ENCODE results near the gene PHF14.
A peak's percentile ranks its signal among the peaks of the same experiment; 100 is the strongest.
"Not testable (repeated sequence)": the region's sequence is repeated elsewhere in the genome, so short reads cannot be mapped to it uniquely, and the experiment has no call there.

PHF14 gene

GRCh38 chr7:10973061-10973941 lies at the start of gene PHF14:
PHF14 (plus strand) TSS chr7:10973872; CDS start chr7:10974324, 452 bp downstream.
- peak within 1 kb of the TSS; percentile 79 for H3K4me3 ChIP-seq (ENCODE audit: low read length)
- peak; percentile 98 for DNase-seq (ENCODE audit: low read depth)
- TF ChIP-seq CTCF (IDR thresholded peaks at IDR 0.05; ENCODE audit: insufficient read depth, low read depth, low read length, missing control alignments), result no peak

DNA sequence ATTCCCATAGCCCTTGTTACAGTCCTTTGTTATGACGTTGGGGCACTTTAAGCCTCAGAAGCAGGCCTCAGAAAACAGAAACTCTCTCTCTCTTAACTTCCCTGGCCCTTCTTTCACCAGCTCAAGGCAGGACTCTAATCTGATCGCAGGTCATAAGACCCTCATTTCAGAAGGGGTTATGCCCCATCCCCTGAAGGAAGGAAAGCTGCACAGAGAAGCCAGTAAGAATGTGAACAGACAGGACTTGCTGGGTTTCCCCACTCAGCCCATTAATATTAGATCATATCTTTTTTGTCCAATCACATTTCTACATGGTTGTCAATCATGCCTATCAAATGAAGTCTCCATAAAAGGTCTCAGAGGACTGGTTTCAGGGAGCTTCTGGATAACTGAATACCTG lies 49.3 kb upstream of the PHF14 start:
- DNase-seq (ENCODE audit: low read depth), result peak; percentile 13
- TF ChIP-seq CTCF (IDR thresholded peaks at IDR 0.05; ENCODE audit: insufficient read depth, low read depth, low read length, missing control alignments), result no peak

GRCh38 chr7:10928203-10928602 lies 45.5 kb upstream of the PHF14 start:
- not testable (repeated sequence) for H3K4me3 ChIP-seq (ENCODE audit: low read length); DNase-seq (ENCODE audit: low read depth)

More for the DNA sequence above, 49.3 kb upstream of the PHF14 start:
- no peak overlapping the region for H3K4me3 ChIP-seq (ENCODE audit: low read length)

DNA sequence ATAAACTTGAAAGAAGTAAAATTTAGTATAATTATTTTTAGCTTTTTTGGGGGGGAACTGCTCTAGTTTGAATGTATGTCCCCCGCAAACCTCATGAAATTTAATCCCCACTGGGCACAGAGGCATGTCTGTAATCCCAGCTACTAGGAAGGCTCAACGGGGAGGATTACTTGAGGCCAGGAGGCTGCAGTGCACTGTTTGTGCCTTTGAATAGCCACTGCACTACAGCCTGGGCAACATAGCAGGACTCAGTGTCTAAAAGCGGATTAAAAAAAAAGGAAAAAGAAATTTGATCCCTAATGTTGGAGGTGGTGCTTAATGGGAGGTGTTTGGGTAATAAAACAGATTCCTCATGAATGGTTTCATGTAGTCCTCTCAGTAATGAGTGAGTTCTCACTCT lies 43.1 kb upstream of the PHF14 start:
- no peak overlapping the region for H3K4me3 ChIP-seq (ENCODE audit: low read length)
- no peak for DNase-seq (ENCODE audit: low read depth)
- TF ChIP-seq CTCF (IDR thresholded peaks at IDR 0.05; ENCODE audit: insufficient read depth, low read depth, low read length, missing control alignments), result no peak

DNA sequence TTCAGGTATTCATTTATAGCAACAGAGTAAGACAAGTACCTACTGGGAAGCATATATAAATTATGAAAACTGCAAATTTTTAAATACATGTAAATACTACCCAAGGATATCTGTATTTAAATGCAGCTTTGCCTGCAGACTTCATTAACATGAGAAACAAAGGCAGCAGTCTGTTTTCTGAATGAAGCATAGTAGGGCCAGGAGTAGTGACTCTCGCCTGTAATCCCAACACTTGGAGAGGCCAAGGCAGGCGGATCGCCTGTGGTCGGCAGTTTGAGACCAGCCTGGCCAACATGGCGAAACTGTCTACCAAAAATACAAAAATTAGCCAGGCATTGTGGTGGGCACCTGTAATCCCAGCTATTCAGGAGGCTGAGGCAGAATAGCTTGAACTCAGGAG lies 42.5 kb upstream of the PHF14 start:
- no peak for TF ChIP-seq CTCF (IDR thresholded peaks at IDR 0.05; ENCODE audit: insufficient read depth, low read depth, low read length, missing control alignments)
- no peak for DNase-seq (ENCODE audit: low read depth)
- no peak overlapping the region for H3K4me3 ChIP-seq (ENCODE audit: low read length)

GRCh38 chr7:10934292-10934691 lies 39.4 kb upstream of the PHF14 start:
- no peak for TF ChIP-seq CTCF (IDR thresholded peaks at IDR 0.05; ENCODE audit: insufficient read depth, low read depth, low read length, missing control alignments)

DNA sequence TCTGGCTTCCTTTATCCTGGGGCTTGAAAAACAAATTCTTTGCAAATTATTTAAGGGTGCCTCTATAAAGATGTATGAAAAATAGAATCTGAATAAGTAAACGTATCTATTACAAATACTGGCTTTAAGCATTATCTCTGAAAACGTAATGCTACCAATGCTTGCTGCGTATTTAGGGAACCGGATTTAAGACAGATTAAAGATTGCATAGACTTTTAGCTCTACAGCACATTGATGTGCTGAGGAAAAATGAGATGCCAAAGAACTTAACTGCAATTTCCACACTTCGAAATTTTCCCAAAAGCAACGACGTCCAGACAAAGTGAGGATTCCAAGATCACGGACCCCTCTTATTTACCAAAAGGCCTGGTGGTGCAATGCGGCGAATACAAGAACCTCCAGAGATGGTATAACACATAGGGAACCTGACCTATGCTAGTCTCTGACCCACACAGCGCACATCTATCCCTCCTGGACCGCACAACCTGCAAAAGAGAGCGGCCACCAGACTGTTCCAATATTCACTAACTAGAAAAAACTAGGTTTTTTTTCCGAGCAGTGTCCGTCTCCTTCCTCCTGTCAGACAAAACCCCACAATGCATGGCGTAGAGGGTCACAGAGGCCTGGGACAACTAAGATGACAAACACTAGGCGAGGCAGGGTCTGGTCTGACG lies 34.3 kb upstream of the PHF14 start:
- no peak for TF ChIP-seq CTCF (IDR thresholded peaks at IDR 0.05; ENCODE audit: insufficient read depth, low read depth, low read length, missing control alignments)
- DNase-seq (ENCODE audit: low read depth), result no peak

More at GRCh38 chr7:10934292-10934691, 39.4 kb upstream of the PHF14 start:
- no peak for DNase-seq (ENCODE audit: low read depth)
- H3K4me3 ChIP-seq (ENCODE audit: low read length), result no peak overlapping the region

More for the DNA sequence above, 34.3 kb upstream of the PHF14 start:
- peak overlapping the region; percentile 93 for H3K4me3 ChIP-seq (ENCODE audit: low read length)

Measured in epithelial cell of esophagus (primary cell).